Natural killer cell (primary cell): ENCODE measurements around the gene CD63. TPM values are rescaled to one million over a fixed set of nuclear protein-coding genes. Genes with fewer than 3 reads are reported as not detected.

ENCODE experiments used
- ATAC-seq, 3 donors: fragments of 150-1000 bp in 2 of 3; fragments of 200-7000 bp in 1 of 3; cut with Tn5 transposase; 1 replicate in 1 of 3; 2 replicates in 2 of 3; pipeline ENCODE4 v1.10.0; 2021; ENCODE audit warnings: mild to moderate bottlenecking in 2 of 3, moderate library complexity in 2 of 3
- DNase-seq, 2 donors: peaks; one replicate each; pipeline versions ENCODE4 v3.0.0 to v3.0.0-alpha.2; 2013 to 2021; ENCODE audit warnings: mixed read lengths in 1 of 2
- H3K27ac ChIP-seq: one replicate; pipeline ENCODE4 v1.5.1; 2013; ENCODE audit warnings: mild to moderate bottlenecking, low read length
- H3K27me3 ChIP-seq: one replicate; pipeline ENCODE4 v1.6.1; 2013; ENCODE audit warnings: low read length; ENCODE audit not compliant: control insufficient read depth, insufficient read depth
- H3K36me3 ChIP-seq: one replicate; pipeline ENCODE4 v1.6.1; 2013; ENCODE audit warnings: low read length; ENCODE audit not compliant: control insufficient read depth, insufficient read depth
- H3K4me1 ChIP-seq: one replicate; pipeline ENCODE4 v1.6.1; 2013; ENCODE audit warnings: low read length; ENCODE audit not compliant: control insufficient read depth, insufficient read depth
- H3K4me3 ChIP-seq: one replicate; pipeline ENCODE4 v1.5.1; 2013; ENCODE audit warnings: low read length
- H3K9me3 ChIP-seq: one replicate; pipeline ENCODE4 v1.6.1; 2013; ENCODE audit warnings: low read length; ENCODE audit not compliant: control insufficient read depth, insufficient read depth
- H3K27ac Mint-ChIP-seq, 2 donors: one replicate each; pipeline ENCODE4 v1.8.0; 2022; ENCODE audit warnings: mild to moderate bottlenecking in 2 of 2, mixed read lengths in 2 of 2, moderate library complexity in 1 of 2
- H3K27me3 Mint-ChIP-seq, 2 donors: one replicate each; pipeline ENCODE4 v1.8.0; 2022; ENCODE audit warnings: low read depth in 2 of 2, mixed read lengths in 2 of 2
- H3K36me3 Mint-ChIP-seq: one replicate; pipeline ENCODE4 v1.8.0; 2022; ENCODE audit warnings: mixed read lengths
- H3K4me1 Mint-ChIP-seq, 2 donors: one replicate each; pipeline ENCODE4 v1.8.0; 2022; ENCODE audit warnings: mixed read lengths in 2 of 2
- H3K4me3 Mint-ChIP-seq: one replicate; pipeline ENCODE4 v1.8.0; 2022; ENCODE audit warnings: mild to moderate bottlenecking, moderate library complexity, mixed read lengths
- H3K9me3 Mint-ChIP-seq, 2 donors: one replicate each; pipeline ENCODE4 v1.8.0; 2022; ENCODE audit warnings: mixed read lengths in 2 of 2
- WGBS: methylation state at CpG from one replicate; pipeline ENCODE4 v1.1.7; 2013; ENCODE audit warnings: missing lambda C conversion rate; ENCODE audit not compliant: insufficient coverage; 5-methylcytosine and 5-hydroxymethylcytosine counted together
- intact Hi-C: fragments of 100-400 bp; cut with micrococcal nuclease; formaldehyde crosslinking; loops from one replicate; pipeline ENCODE4 v1.14.2; 2022
- total RNA-seq, 4 donors: library from RNA; stranded (reverse); fragments of 120-200 nt in 1 of 4; gene quantifications; one replicate each; pipeline versions ENCODE4 v1.2.3 to v1.2.4, GENCODE V29; 2013 to 2022
- TF ChIP-seq, protein P1 (sequence below): fragments of 200-600 bp; IDR thresholded peaks from one replicate; pipeline ENCODE4 v1.8.0; 2022; ENCODE audit warnings: antibody characterized with exemption

CD63 gene
- total RNA-seq, 3 donors from 2014 or later (not counting 1 experiment from before 2014, with no cell fraction given) = 296 to 441 (median 319) TPM

- no peak for DNase-seq
- H3K4me1 Mint-ChIP-seq = peaks cover 22 to 30% of the 10 kb centered on the region in 2 donors
- Histone ChIP-seq H3K36me3 (no peaks in the 10 kb centered on the region), H3K27me3 (peaks cover 11% of the 10 kb centered on the region), H3K9me3 (no peaks in the 10 kb centered on the region), H3K27ac (no peak overlapping the region), H3K4me1 (peaks cover 31% of the 10 kb centered on the region), H3K4me3 (no peak overlapping the region)
- 97% methylated on average over 4 of the region's 4 CpGs for WGBS
- TF ChIP-seq, protein P1, sequence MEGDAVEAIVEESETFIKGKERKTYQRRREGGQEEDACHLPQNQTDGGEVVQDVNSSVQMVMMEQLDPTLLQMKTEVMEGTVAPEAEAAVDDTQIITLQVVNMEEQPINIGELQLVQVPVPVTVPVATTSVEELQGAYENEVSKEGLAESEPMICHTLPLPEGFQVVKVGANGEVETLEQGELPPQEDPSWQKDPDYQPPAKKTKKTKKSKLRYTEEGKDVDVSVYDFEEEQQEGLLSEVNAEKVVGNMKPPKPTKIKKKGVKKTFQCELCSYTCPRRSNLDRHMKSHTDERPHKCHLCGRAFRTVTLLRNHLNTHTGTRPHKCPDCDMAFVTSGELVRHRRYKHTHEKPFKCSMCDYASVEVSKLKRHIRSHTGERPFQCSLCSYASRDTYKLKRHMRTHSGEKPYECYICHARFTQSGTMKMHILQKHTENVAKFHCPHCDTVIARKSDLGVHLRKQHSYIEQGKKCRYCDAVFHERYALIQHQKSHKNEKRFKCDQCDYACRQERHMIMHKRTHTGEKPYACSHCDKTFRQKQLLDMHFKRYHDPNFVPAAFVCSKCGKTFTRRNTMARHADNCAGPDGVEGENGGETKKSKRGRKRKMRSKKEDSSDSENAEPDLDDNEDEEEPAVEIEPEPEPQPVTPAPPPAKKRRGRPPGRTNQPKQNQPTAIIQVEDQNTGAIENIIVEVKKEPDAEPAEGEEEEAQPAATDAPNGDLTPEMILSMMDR = no peak
- H3K9me3 Mint-ChIP-seq = no peaks in the 10 kb centered on the region
- no peaks in the 10 kb centered on the region for H3K36me3 Mint-ChIP-seq
- no peak overlapping the region for H3K4me3 Mint-ChIP-seq
- ATAC-seq = no peak
- intact Hi-C loops = no loop called here
- no peak overlapping the region for H3K27ac Mint-ChIP-seq
- H3K27me3 Mint-ChIP-seq = peaks cover 24 to 26% of the 10 kb centered on the region in 2 donors
Measured at GRCh38 chr12:55711786-55712553, 16.8 kb downstream of the CD63 start.

GRCh38 chr12:55708695-55709233 is 20.0 kb downstream of the CD63 start:
- intact Hi-C loops = no loop called here
- Mint-ChIP-seq H3K9me3 (no peaks in the 10 kb centered on the region), H3K27ac (peak overlapping the region in 1 of 2 donors; percentile 23), H3K36me3 (no peaks in the 10 kb centered on the region), H3K4me1 (peaks cover 14 to 17% of the 10 kb centered on the region in 2 donors), H3K27me3 (peaks cover 30% of the 10 kb centered on the region in 2 donors), H3K4me3 (peak overlapping the region; percentile 85)
- Histone ChIP-seq H3K4me1 (peaks cover 18% of the 10 kb centered on the region), H3K27me3 (peaks cover 17% of the 10 kb centered on the region), H3K36me3 (no peaks in the 10 kb centered on the region), H3K27ac (no peak overlapping the region), H3K4me3 (no peak overlapping the region), H3K9me3 (no peaks in the 10 kb centered on the region)
- DNase-seq = no peak
- TF ChIP-seq, protein P1 = no peak
- no peak for ATAC-seq
- 5% methylated on average over 2 of the region's 3 CpGs for WGBS

- Histone ChIP-seq H3K4me3 (peak within 1 kb of the TSS; percentile 25), H3K27me3 (peaks cover 17% of the 10 kb centered on the region), H3K27ac (no peak within 1 kb of the TSS), H3K4me1 (peaks cover 18% of the 10 kb centered on the region), H3K9me3 (no peaks in the 10 kb centered on the region), H3K36me3 (no peaks in the 10 kb centered on the region)
- DNase-seq (peak; percentile 33 to 68), ATAC-seq (peak; percentile 63 to 83 (median 76))
- Mint-ChIP-seq H3K4me3 (peak within 1 kb of the TSS; percentile 85), H3K27me3 (peaks cover 30% of the 10 kb centered on the region in 2 donors), H3K9me3 (no peaks in the 10 kb centered on the region), H3K36me3 (no peaks in the 10 kb centered on the region), H3K27ac (peak within 1 kb of the TSS in 1 of 2 donors; percentile 23), H3K4me1 (peaks cover 14 to 17% of the 10 kb centered on the region in 2 donors)
- TF ChIP-seq, protein P1 = no peak
- intact Hi-C loops = no loop called here
- under 1% methylated on average over 30 of the region's 39 CpGs for WGBS
Measured at GRCh38 chr12:55707841-55708694, 20.7 kb downstream of the CD63 start, which contains the start of gene ITGA7. Gene ITGA7 (minus strand): TSS chr12:55707904. CDS start chr12:55707682, 222 bp downstream.
